ENCODE measurements around the gene CCNY. TPM values are rescaled to one million over a fixed set of nuclear protein-coding genes. Genes with fewer than 3 reads are reported as not detected.
A peak's percentile ranks its signal among the peaks of the same experiment; 100 is the strongest.

Gene CCNY
- total and polyA plus RNA-seq, 2 of the 13 experiments (the other 11 are each of a cell fraction or from before 2014, with no cell fraction given): 48.2 to 54.7 TPM

DNA sequence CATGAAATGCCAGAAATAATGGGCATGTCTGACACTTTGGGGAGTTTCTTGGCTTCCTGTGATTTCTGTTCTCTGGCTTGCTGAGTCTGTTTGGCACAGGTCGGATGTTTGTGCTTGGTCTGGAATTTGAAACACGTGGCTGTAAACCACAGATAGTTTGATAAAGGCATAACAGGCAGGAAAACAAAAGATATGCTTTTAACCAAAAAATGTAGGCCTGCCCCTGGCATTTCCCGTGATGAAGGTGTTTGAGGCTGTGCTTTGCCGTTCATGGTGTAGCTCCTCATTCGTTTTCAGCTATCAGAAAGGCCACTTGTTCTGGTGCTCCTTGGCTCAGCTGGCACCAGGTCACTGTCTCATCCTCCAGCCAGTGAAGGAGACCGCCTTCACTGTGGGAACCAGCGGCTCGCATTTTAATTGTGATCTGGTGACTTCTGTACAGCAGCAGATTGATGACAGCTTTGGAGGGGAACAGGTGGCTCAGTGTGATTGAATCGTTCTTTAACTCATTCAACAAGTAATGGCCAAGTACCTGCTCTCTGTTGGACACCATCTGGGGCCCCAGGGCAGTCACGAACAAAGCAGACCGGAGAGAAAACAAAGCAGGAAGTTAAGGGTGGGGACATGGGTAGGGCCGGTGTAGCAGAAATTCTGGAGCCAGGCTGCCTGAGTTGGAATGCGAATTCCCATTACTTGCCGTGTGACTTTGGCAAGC lies 111.5 kb downstream of the CCNY start (continued):
- TF ChIP-seq, protein P1, sequence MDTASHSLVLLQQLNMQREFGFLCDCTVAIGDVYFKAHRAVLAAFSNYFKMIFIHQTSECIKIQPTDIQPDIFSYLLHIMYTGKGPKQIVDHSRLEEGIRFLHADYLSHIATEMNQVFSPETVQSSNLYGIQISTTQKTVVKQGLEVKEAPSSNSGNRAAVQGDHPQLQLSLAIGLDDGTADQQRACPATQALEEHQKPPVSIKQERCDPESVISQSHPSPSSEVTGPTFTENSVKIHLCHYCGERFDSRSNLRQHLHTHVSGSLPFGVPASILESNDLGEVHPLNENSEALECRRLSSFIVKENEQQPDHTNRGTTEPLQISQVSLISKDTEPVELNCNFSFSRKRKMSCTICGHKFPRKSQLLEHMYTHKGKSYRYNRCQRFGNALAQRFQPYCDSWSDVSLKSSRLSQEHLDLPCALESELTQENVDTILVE (CRISPR knock-in tag; IDR thresholded peaks at IDR 0.05): 0 out of 2 replicates have a peak, but pooled peaks have one; percentile 20
- TF ChIP-seq ZNF619 (CRISPR knock-in tag; IDR thresholded peaks at IDR 0.05) (0 out of 2 replicates have a peak, but pooled peaks have one; percentile 67), SNAI1 (CRISPR knock-in tag; IDR thresholded peaks at IDR 0.05; ENCODE audit: borderline replicate concordance) (no peak), ZBTB20 (CRISPR knock-in tag; IDR thresholded peaks at IDR 0.05; ENCODE audit: borderline replicate concordance, low read depth) (no peak), FIP1L1 (IDR thresholded peaks at IDR 0.05; ENCODE audit: borderline replicate concordance, insufficient read depth, low read depth, low read length) (no peak), TARDBP (CRISPR knock-in tag; IDR thresholded peaks at IDR 0.05) (peak; percentile 52; the same call in 1 of the 2 replicates), ZNF253 (CRISPR knock-in tag; IDR thresholded peaks at IDR 0.05; ENCODE audit: borderline replicate concordance) (no peak), SRY (CRISPR knock-in tag; IDR thresholded peaks at IDR 0.05) (no peak), FOSL2 (CRISPR knock-in tag; IDR thresholded peaks at IDR 0.05) (peak; percentile 6; the same call in 1 of the 2 replicates), ZNF614 (CRISPR knock-in tag; IDR thresholded peaks at IDR 0.05; ENCODE audit: borderline replicate concordance) (peak; percentile 1; the same call in 1 of the 2 replicates), KAT7 (CRISPR knock-in tag; IDR thresholded peaks at IDR 0.05; ENCODE audit: borderline replicate concordance) (no peak), GLI4 (CRISPR knock-in tag; IDR thresholded peaks at IDR 0.05; ENCODE audit: borderline replicate concordance) (no peak), MED1 (CRISPR knock-in tag; IDR thresholded peaks at IDR 0.05) (peak; percentile 70)
- TF ChIP-seq, protein P2, sequence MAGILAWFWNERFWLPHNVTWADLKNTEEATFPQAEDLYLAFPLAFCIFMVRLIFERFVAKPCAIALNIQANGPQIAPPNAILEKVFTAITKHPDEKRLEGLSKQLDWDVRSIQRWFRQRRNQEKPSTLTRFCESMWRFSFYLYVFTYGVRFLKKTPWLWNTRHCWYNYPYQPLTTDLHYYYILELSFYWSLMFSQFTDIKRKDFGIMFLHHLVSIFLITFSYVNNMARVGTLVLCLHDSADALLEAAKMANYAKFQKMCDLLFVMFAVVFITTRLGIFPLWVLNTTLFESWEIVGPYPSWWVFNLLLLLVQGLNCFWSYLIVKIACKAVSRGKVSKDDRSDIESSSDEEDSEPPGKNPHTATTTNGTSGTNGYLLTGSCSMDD (CRISPR knock-in tag; IDR thresholded peaks at IDR 0.05): no peak
- TF ChIP-seq, protein P3, sequence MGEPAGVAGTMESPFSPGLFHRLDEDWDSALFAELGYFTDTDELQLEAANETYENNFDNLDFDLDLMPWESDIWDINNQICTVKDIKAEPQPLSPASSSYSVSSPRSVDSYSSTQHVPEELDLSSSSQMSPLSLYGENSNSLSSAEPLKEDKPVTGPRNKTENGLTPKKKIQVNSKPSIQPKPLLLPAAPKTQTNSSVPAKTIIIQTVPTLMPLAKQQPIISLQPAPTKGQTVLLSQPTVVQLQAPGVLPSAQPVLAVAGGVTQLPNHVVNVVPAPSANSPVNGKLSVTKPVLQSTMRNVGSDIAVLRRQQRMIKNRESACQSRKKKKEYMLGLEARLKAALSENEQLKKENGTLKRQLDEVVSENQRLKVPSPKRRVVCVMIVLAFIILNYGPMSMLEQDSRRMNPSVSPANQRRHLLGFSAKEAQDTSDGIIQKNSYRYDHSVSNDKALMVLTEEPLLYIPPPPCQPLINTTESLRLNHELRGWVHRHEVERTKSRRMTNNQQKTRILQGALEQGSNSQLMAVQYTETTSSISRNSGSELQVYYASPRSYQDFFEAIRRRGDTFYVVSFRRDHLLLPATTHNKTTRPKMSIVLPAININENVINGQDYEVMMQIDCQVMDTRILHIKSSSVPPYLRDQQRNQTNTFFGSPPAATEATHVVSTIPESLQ (CRISPR knock-in tag; conservative IDR thresholded peaks at IDR 0.05): no peak
- TF ChIP-seq, protein P4, sequence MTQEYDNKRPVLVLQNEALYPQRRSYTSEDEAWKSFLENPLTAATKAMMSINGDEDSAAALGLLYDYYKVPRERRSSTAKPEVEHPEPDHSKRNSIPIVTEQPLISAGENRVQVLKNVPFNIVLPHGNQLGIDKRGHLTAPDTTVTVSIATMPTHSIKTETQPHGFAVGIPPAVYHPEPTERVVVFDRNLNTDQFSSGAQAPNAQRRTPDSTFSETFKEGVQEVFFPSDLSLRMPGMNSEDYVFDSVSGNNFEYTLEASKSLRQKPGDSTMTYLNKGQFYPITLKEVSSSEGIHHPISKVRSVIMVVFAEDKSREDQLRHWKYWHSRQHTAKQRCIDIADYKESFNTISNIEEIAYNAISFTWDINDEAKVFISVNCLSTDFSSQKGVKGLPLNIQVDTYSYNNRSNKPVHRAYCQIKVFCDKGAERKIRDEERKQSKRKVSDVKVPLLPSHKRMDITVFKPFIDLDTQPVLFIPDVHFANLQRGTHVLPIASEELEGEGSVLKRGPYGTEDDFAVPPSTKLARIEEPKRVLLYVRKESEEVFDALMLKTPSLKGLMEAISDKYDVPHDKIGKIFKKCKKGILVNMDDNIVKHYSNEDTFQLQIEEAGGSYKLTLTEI (CRISPR knock-in tag; conservative IDR thresholded peaks at IDR 0.05): no peak
- TF ChIP-seq, protein P5, sequence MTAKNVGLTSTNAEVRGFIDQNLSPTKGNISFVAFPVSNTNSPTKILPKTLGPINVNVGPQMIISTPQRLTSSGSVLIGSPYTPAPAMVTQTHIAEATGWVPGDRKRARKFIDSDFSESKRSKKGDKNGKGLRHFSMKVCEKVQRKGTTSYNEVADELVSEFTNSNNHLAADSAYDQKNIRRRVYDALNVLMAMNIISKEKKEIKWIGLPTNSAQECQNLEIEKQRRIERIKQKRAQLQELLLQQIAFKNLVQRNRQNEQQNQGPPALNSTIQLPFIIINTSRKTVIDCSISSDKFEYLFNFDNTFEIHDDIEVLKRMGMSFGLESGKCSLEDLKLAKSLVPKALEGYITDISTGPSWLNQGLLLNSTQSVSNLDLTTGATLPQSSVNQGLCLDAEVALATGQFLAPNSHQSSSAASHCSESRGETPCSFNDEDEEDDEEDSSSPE (CRISPR knock-in tag; IDR thresholded peaks at IDR 0.05): no peak
- TF ChIP-seq, protein P6, sequence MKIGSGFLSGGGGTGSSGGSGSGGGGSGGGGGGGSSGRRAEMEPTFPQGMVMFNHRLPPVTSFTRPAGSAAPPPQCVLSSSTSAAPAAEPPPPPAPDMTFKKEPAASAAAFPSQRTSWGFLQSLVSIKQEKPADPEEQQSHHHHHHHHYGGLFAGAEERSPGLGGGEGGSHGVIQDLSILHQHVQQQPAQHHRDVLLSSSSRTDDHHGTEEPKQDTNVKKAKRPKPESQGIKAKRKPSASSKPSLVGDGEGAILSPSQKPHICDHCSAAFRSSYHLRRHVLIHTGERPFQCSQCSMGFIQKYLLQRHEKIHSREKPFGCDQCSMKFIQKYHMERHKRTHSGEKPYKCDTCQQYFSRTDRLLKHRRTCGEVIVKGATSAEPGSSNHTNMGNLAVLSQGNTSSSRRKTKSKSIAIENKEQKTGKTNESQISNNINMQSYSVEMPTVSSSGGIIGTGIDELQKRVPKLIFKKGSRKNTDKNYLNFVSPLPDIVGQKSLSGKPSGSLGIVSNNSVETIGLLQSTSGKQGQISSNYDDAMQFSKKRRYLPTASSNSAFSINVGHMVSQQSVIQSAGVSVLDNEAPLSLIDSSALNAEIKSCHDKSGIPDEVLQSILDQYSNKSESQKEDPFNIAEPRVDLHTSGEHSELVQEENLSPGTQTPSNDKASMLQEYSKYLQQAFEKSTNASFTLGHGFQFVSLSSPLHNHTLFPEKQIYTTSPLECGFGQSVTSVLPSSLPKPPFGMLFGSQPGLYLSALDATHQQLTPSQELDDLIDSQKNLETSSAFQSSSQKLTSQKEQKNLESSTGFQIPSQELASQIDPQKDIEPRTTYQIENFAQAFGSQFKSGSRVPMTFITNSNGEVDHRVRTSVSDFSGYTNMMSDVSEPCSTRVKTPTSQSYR (CRISPR knock-in tag; IDR thresholded peaks at IDR 0.05; ENCODE audit: borderline replicate concordance): peak; percentile 26; the same call in 1 of the 2 replicates

Measured in HepG2 (cell line).